GM21381 (cell line): ENCODE data around the gene PTPRN2.
"Not testable (repeated sequence)": the region's sequence is repeated elsewhere in the genome, so short reads cannot be mapped to it uniquely, and the experiment has no call there.

ENCODE experiments used
- ATAC-seq: cut with Tn5 transposase; IDR thresholded peaks from one replicate; pipeline ENCODE4 v1.9.1; 2021; ENCODE audit warnings: mild to moderate bottlenecking, moderate library complexity; ENCODE audit not compliant: unreplicated experiment

The PTPRN2 gene

GRCh38 chr7:157856873-157857577 is 730.6 kb downstream of the PTPRN2 start:
- no peak for ATAC-seq

GRCh38 chr7:157855452-157856213 is 732.0 kb downstream of the PTPRN2 start:
- ATAC-seq = no peak

DNA sequence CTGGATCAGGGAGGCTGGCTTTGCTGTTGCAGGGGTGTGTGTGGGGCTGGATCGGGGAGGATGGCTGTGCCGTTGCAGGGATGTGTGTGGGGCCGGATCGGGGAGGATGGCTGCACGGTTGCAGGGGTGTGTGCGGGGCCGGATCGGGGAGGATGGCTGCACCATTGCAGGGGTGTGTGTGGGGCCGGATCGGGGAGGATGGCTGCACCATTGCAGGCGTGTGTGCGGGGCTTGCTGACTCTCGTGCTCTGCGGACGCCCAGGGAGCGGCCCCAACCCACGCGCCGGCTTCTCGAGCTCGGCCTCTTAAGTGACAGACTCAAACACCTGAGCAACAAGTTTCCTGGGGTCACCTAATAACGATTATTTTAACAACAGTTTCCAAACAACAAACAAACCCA is 732.6 kb downstream of the PTPRN2 start:
- no peak for ATAC-seq

- ATAC-seq = no peak
These were observed 733.3 kb downstream of the PTPRN2 start for GRCh38 chr7:157854066-157854891.

GRCh38 chr7:157853789-157854065 is 733.9 kb downstream of the PTPRN2 start:
- ATAC-seq = no peak

GRCh38 chr7:157853076-157853788 is 734.4 kb downstream of the PTPRN2 start:
- no peak for ATAC-seq

DNA sequence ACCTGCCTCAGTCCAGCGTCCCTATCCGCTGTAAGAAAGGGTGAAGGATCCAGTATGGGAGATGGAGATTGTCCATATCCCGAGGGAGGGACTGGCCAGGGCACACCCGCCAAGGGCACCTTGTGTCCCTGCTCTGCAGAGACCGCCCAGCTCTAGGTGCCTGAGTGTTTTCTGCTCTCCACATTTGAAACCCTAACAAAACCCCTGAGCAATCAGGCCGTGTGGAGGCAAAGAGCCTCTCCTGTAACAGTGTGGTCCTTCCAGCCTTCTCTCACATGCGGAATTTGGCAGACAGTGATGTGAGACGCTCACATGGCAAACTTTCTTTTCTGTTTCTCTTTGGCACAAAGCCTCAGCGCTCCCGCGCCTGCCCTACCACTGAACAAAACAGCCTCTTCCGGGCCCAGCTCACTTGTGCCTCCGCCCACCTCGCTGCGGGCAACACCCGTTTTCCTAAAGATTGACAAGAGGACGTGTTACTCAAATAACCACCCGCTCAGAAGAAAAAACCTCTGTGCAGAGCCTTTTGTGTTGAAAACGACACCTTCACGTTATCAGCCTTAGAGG is 736.0 kb downstream of the PTPRN2 start:
- no peak for ATAC-seq

- no peak for ATAC-seq
These were observed 736.9 kb downstream of the PTPRN2 start for GRCh38 chr7:157850481-157851444.

GRCh38 chr7:157849726-157850125 is 737.9 kb downstream of the PTPRN2 start:
- ATAC-seq = no peak

DNA sequence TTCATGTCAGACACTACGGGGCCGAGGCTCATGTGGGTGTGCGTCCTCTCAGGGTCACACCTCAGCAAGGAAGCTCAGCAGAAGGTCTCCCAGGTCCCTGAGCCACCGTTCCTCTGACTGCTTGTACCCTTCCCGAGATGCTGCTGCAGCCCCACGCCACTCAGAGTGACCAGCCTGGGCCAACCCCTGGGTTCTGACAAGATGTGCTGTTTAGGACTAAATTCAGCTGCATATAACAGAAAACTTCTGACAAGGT is 738.4 kb downstream of the PTPRN2 start:
- ATAC-seq = no peak

DNA sequence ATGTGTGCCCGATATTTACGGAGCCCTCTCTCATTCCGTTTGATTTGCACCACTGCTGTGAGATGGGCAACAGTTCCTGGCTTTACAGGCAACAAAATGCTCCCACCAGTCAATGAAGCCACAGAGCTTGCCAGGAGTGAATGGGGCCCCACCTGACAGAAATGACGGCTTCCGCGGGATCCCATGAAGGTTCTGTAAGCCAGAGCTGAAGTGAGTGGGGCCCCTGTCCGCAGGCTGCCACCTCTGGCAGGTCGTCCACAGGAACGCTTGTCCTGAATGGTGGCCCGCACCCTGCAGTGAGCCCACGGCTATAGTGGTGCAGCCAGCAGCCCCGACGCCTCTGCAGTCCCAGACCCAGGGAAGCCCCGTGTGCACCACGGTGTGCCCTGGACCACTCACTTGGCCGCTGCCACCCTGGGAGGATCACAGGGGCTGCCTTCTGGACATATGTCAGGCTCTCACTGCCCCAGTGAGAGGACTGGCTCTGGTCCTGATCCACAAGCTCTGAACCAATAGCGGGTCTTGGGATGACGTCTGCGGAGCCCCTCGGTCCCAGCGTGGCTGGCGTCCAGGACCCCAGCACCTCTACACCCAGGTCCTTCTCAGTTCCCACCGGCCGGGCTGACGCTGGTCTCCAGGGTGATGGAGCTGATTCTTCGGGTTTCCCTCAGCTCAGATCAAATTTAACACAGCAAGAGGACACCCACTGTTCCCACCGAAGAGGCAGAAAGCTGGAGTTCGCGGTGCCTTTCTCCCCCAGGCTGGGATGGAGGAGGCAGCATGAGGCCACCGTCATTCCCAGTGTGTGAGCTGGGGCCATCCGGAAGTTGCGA is 738.9 kb downstream of the PTPRN2 start:
- no peak for ATAC-seq

GRCh38 chr7:157847756-157848487 is 739.7 kb downstream of the PTPRN2 start:
- not testable (repeated sequence) for ATAC-seq

GRCh38 chr7:157846746-157847145 is 740.9 kb downstream of the PTPRN2 start:
- ATAC-seq = not testable (repeated sequence)

DNA sequence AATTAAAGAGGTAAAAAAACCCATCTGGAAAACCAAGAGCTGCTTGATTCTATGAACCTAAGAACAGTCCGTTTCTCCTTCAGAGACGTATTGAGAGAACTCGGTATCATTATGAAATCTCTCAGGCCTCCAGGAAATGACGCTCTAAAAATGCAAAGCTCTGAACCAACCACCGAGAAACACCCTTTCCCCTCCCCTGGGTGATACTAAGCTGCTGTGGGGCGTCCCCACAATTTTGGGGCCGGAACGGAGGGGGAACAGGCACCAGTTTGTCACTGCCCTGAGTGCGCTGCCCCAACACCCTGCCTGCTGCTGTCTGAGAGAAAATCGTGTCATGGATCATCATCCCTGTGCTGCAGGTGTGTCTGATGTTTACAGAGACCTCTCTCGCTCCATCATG is 741.4 kb downstream of the PTPRN2 start:
- no peak for ATAC-seq

- no peak for ATAC-seq
These were observed 742.3 kb downstream of the PTPRN2 start for GRCh38 chr7:157845203-157845835.

DNA sequence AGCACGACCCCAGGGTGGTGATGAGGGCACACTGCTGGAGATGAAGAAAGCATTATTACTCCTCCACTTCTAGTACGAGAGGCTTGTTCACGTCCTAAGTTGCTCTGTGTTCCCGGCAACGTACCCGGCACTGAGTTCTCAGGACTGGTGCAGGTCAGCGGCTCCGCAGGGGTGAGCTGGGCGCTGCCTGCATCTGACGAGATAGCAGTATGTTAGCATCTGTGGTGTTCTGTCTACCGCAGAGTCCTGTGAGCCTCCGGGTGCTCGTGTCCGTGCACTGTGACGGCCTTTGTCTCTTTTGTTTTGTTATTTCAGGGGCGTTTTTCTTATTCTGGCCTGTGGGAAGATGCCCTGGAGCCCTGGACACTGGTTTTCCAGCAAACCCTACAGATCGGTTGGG is 743.0 kb downstream of the PTPRN2 start:
- no peak for ATAC-seq

GRCh38 chr7:157844141-157844540 is 743.5 kb downstream of the PTPRN2 start:
- no peak for ATAC-seq
